Measurements from ENCODE around the gene TSGA10IP.

Gene TSGA10IP

GRCh38 chr11:65919141-65919572 lies 26.1 kb upstream of the TSGA10IP start, which contains the start of gene DRAP1:
TSS of gene DRAP1 (plus strand) at chr11:65919426. CDS start at chr11:65919502, 76 bp downstream.
- DNase-seq = peak; percentile 99
- H2BK120ac ChIP-seq (ENCODE audit: low read depth, low read length) = no peak within 1 kb of the TSS

GRCh38 chr11:65919573-65920371 lies 25.5 kb upstream of the TSGA10IP start:
- Histone ChIP-seq H3K56ac (ENCODE audit: low read length) (peak overlapping the region; percentile 93), H3K27ac (ENCODE audit: low read depth, low read length) (peak overlapping the region; percentile 28), H3K4me2 (ENCODE audit: low read length) (peak overlapping the region; percentile 93), H3K4me3 (ENCODE audit: low read length) (peak overlapping the region; percentile 74), H3K27me3 (ENCODE audit: insufficient read depth, low read length, poor library complexity) (no peaks in the 10 kb centered on the region), H3K18ac (ENCODE audit: low read length) (peak overlapping the region; percentile 23), H2BK5ac (ENCODE audit: low read length) (no peak overlapping the region), H2BK120ac (ENCODE audit: low read depth, low read length) (no peak overlapping the region), H4K5ac (ENCODE audit: low read length) (no peak overlapping the region), H3K4me1 (ENCODE audit: control insufficient read depth, low read depth, low read length) (peaks cover 3% of the 10 kb centered on the region), H2BK15ac (replicated peaks; ENCODE audit: low read depth) (no peak overlapping the region), H3K36me3 (ENCODE audit: control insufficient read depth, insufficient read depth, low read length) (no peaks in the 10 kb centered on the region), H3K23ac (ENCODE audit: low read length) (no peak overlapping the region), H3K79me2 (ENCODE audit: control insufficient read depth, insufficient read depth, low read length) (peaks cover 8% of the 10 kb centered on the region), H3K9ac (ENCODE audit: low read length) (peak overlapping the region; percentile 81), H3K79me1 (ENCODE audit: low read length) (peaks cover 17% of the 10 kb centered on the region), H2AK5ac (ENCODE audit: low read length) (no peak overlapping the region), H3K4ac (ENCODE audit: low read depth, low read length) (no peak overlapping the region), H4K8ac (ENCODE audit: low read depth, low read length) (no peak overlapping the region)
- DNase-seq = peak; percentile 52
- WGBS (ENCODE audit: extremely low coverage, insufficient coverage, low lambda C conversion rate) = no CpG with 5 or more reads among the region's 60 CpGs

More at GRCh38 chr11:65919141-65919572, 26.1 kb upstream of the TSGA10IP start, which contains the start of gene DRAP1:
- H2BK5ac ChIP-seq (ENCODE audit: low read length) = no peak within 1 kb of the TSS
- H3K9ac ChIP-seq (ENCODE audit: low read length) = peak within 1 kb of the TSS; percentile 97
- peaks cover 8% of the 10 kb centered on the region for H3K79me2 ChIP-seq (ENCODE audit: control insufficient read depth, insufficient read depth, low read length)
- no peak within 1 kb of the TSS for H4K8ac ChIP-seq (ENCODE audit: low read depth, low read length)
- peak within 1 kb of the TSS; percentile 94 for H3K23ac ChIP-seq (ENCODE audit: low read length)
- peaks cover 17% of the 10 kb centered on the region for H3K79me1 ChIP-seq (ENCODE audit: low read length)
- no peak within 1 kb of the TSS for H4K5ac ChIP-seq (ENCODE audit: low read length)
- H3K27me3 ChIP-seq (ENCODE audit: insufficient read depth, low read length, poor library complexity) = no peaks in the 10 kb centered on the region
- peak within 1 kb of the TSS; percentile 96 for H3K56ac ChIP-seq (ENCODE audit: low read length)
- peak within 1 kb of the TSS; percentile 96 for H3K4me3 ChIP-seq (ENCODE audit: low read length)
- H3K36me3 ChIP-seq (ENCODE audit: control insufficient read depth, insufficient read depth, low read length) = no peaks in the 10 kb centered on the region
- peak within 1 kb of the TSS; percentile 39 for H3K27ac ChIP-seq (ENCODE audit: low read depth, low read length)
- peak within 1 kb of the TSS; percentile 95 for H2AK5ac ChIP-seq (ENCODE audit: low read length)
- peak within 1 kb of the TSS; percentile 90 for H3K18ac ChIP-seq (ENCODE audit: low read length)
- H3K4me2 ChIP-seq (ENCODE audit: low read length) = peak within 1 kb of the TSS; percentile 93
- peaks cover 3% of the 10 kb centered on the region for H3K4me1 ChIP-seq (ENCODE audit: control insufficient read depth, low read depth, low read length)
- WGBS (ENCODE audit: extremely low coverage, insufficient coverage, low lambda C conversion rate) = no CpG with 5 or more reads among the region's 59 CpGs
- H3K4ac ChIP-seq (ENCODE audit: low read depth, low read length) = peak within 1 kb of the TSS; percentile 92
- no peak within 1 kb of the TSS for H2BK15ac ChIP-seq (replicated peaks; ENCODE audit: low read depth)

- no peak for DNase-seq
- Histone ChIP-seq H3K27ac (ENCODE audit: low read depth, low read length) (no peak overlapping the region), H3K4me1 (ENCODE audit: control insufficient read depth, low read depth, low read length) (peaks cover 3% of the 10 kb centered on the region), H3K18ac (ENCODE audit: low read length) (no peak overlapping the region), H3K4me2 (ENCODE audit: low read length) (peak overlapping the region; percentile 93), H3K4me3 (ENCODE audit: low read length) (no peak overlapping the region), H2BK15ac (replicated peaks; ENCODE audit: low read depth) (no peak overlapping the region), H3K79me1 (ENCODE audit: low read length) (peaks cover 17% of the 10 kb centered on the region), H2AK5ac (ENCODE audit: low read length) (no peak overlapping the region), H3K9ac (ENCODE audit: low read length) (peak overlapping the region; percentile 81), H3K56ac (ENCODE audit: low read length) (peak overlapping the region; percentile 93), H4K5ac (ENCODE audit: low read length) (no peak overlapping the region), H3K4ac (ENCODE audit: low read depth, low read length) (no peak overlapping the region), H4K8ac (ENCODE audit: low read depth, low read length) (no peak overlapping the region), H3K23ac (ENCODE audit: low read length) (no peak overlapping the region), H2BK5ac (ENCODE audit: low read length) (no peak overlapping the region), H3K27me3 (ENCODE audit: insufficient read depth, low read length, poor library complexity) (no peaks in the 10 kb centered on the region), H3K79me2 (ENCODE audit: control insufficient read depth, insufficient read depth, low read length) (peaks cover 8% of the 10 kb centered on the region), H2BK120ac (ENCODE audit: low read depth, low read length) (no peak overlapping the region), H3K36me3 (ENCODE audit: control insufficient read depth, insufficient read depth, low read length) (no peaks in the 10 kb centered on the region)
- no CpG with 5 or more reads among the region's 15 CpGs for WGBS (ENCODE audit: extremely low coverage, insufficient coverage, low lambda C conversion rate)
These were observed 24.9 kb upstream of the TSGA10IP start for GRCh38 chr11:65920372-65920802.

GRCh38 chr11:65921033-65921555 lies 24.2 kb upstream of the TSGA10IP start:
- peaks cover 3% of the 10 kb centered on the region for H3K4me1 ChIP-seq (ENCODE audit: control insufficient read depth, low read depth, low read length)
- H3K27ac ChIP-seq (ENCODE audit: low read depth, low read length) = no peak overlapping the region
- no peak for DNase-seq
- no CpG with 5 or more reads among the region's 12 CpGs for WGBS (ENCODE audit: extremely low coverage, insufficient coverage, low lambda C conversion rate)
- H3K27me3 ChIP-seq (ENCODE audit: insufficient read depth, low read length, poor library complexity) = no peaks in the 10 kb centered on the region
- no peak overlapping the region for H3K56ac ChIP-seq (ENCODE audit: low read length)
- no peak overlapping the region for H3K4ac ChIP-seq (ENCODE audit: low read depth, low read length)
- no peak overlapping the region for H2BK120ac ChIP-seq (ENCODE audit: low read depth, low read length)
- H3K36me3 ChIP-seq (ENCODE audit: control insufficient read depth, insufficient read depth, low read length) = no peaks in the 10 kb centered on the region
- no peak overlapping the region for H4K5ac ChIP-seq (ENCODE audit: low read length)
- H2BK15ac ChIP-seq (replicated peaks; ENCODE audit: low read depth) = no peak overlapping the region
- no peak overlapping the region for H3K23ac ChIP-seq (ENCODE audit: low read length)
- H2AK5ac ChIP-seq (ENCODE audit: low read length) = no peak overlapping the region
- no peak overlapping the region for H3K9ac ChIP-seq (ENCODE audit: low read length)
- H3K79me1 ChIP-seq (ENCODE audit: low read length) = peaks cover 17% of the 10 kb centered on the region
- no peak overlapping the region for H3K4me2 ChIP-seq (ENCODE audit: low read length)
- no peak overlapping the region for H4K8ac ChIP-seq (ENCODE audit: low read depth, low read length)
- no peak overlapping the region for H2BK5ac ChIP-seq (ENCODE audit: low read length)
- peaks cover 8% of the 10 kb centered on the region for H3K79me2 ChIP-seq (ENCODE audit: control insufficient read depth, insufficient read depth, low read length)
- H3K4me3 ChIP-seq (ENCODE audit: low read length) = no peak overlapping the region
- no peak overlapping the region for H3K18ac ChIP-seq (ENCODE audit: low read length)

- Histone ChIP-seq H3K4ac (ENCODE audit: low read depth, low read length) (no peak overlapping the region), H2BK15ac (replicated peaks; ENCODE audit: low read depth) (no peak overlapping the region), H3K27ac (ENCODE audit: low read depth, low read length) (no peak overlapping the region), H2AK5ac (ENCODE audit: low read length) (no peak overlapping the region), H2BK120ac (ENCODE audit: low read depth, low read length) (no peak overlapping the region), H4K8ac (ENCODE audit: low read depth, low read length) (no peak overlapping the region), H3K4me2 (ENCODE audit: low read length) (no peak overlapping the region), H3K23ac (ENCODE audit: low read length) (no peak overlapping the region), H3K79me2 (ENCODE audit: control insufficient read depth, insufficient read depth, low read length) (peaks cover 8% of the 10 kb centered on the region), H4K5ac (ENCODE audit: low read length) (no peak overlapping the region), H3K4me1 (ENCODE audit: control insufficient read depth, low read depth, low read length) (peaks cover 3% of the 10 kb centered on the region), H3K79me1 (ENCODE audit: low read length) (peaks cover 17% of the 10 kb centered on the region), H3K18ac (ENCODE audit: low read length) (no peak overlapping the region), H3K56ac (ENCODE audit: low read length) (no peak overlapping the region), H2BK5ac (ENCODE audit: low read length) (no peak overlapping the region), H3K36me3 (ENCODE audit: control insufficient read depth, insufficient read depth, low read length) (no peaks in the 10 kb centered on the region), H3K4me3 (ENCODE audit: low read length) (no peak overlapping the region), H3K9ac (ENCODE audit: low read length) (no peak overlapping the region), H3K27me3 (ENCODE audit: insufficient read depth, low read length, poor library complexity) (no peaks in the 10 kb centered on the region)
- no peak for DNase-seq
- WGBS (ENCODE audit: extremely low coverage, insufficient coverage, low lambda C conversion rate) = no CpG with 5 or more reads among the region's 10 CpGs
These were observed 23.4 kb upstream of the TSGA10IP start for GRCh38 chr11:65921876-65922275.
